Naive thymus-derived CD8-positive, alpha-beta T cell (primary cell): ENCODE results near the gene EFNA3. TPM values are rescaled to one million over a fixed set of nuclear protein-coding genes. Genes with fewer than 3 reads are reported as not detected.
A peak's percentile ranks its signal among the peaks of the same experiment; 100 is the strongest.

Experiments used
- ATAC-seq, 2 donors: fragments of 150-1000 bp; cut with Tn5 transposase in 1 of 2; sonication (Bioruptor Pico), chemical (Tn5 transposase) in 1 of 2; 1 replicate in 1 of 2; 2 replicates in 1 of 2; pipeline ENCODE4 v1.10.0; 2021; ENCODE audit warnings: mild to moderate bottlenecking in 2 of 2, moderate library complexity in 2 of 2
- POLR2A ChIA-PET: fragments of 350-600 bp; sonication (Branson Sonifier 250); formaldehyde crosslinking; loops from one replicate; lab custom pipeline; 2021; ENCODE audit warnings: antibody characterized with exemption; lab: Charles Lee
- DNase-seq, 10 donors: peaks; one replicate each; pipeline versions ENCODE4 v3.0.0 to v3.0.0-alpha.2; 2020 to 2022
- H3K27ac Mint-ChIP-seq, 10 donors: one replicate each; pipeline ENCODE4 v1.8.0; 2020 to 2022; ENCODE audit warnings: mild to moderate bottlenecking in 10 of 10, mixed read lengths in 10 of 10, moderate library complexity in 4 of 10, inconsistent platforms in 1 of 10
- H3K27me3 Mint-ChIP-seq, 5 donors: one replicate each; pipeline ENCODE4 v1.8.0; 2021 to 2022; ENCODE audit warnings: mixed read lengths in 5 of 5
- H3K36me3 Mint-ChIP-seq, 3 donors: one replicate each; pipeline ENCODE4 v1.8.0; 2020 to 2022; ENCODE audit warnings: mixed read lengths in 3 of 3, mild to moderate bottlenecking in 2 of 3, inconsistent platforms in 1 of 3
- H3K4me1 Mint-ChIP-seq, 4 donors: one replicate each; pipeline ENCODE4 v1.8.0; 2021 to 2022; ENCODE audit warnings: mixed read lengths in 4 of 4
- H3K4me3 Mint-ChIP-seq, 10 donors: one replicate each; pipeline ENCODE4 v1.8.0; 2020 to 2022; ENCODE audit warnings: mild to moderate bottlenecking in 10 of 10, mixed read lengths in 10 of 10, moderate library complexity in 6 of 10, inconsistent platforms in 1 of 10
- H3K9me3 Mint-ChIP-seq, 9 donors: one replicate each; pipeline ENCODE4 v1.8.0; 2020 to 2022; ENCODE audit warnings: mixed read lengths in 9 of 9, mild to moderate bottlenecking in 3 of 9, inconsistent platforms in 1 of 9, moderate library complexity in 1 of 9
- polyA plus RNA-seq, 3 donors: library from polyadenylated mRNA; unstranded; fragments of 300-500 nt; fragmentation: Illumina TruSeq; gene quantifications; one replicate each; pipeline ENCODE4 v1.2.3, GENCODE V29; 2021
- total RNA-seq, 8 experiments: library from RNA in 2 of 8; stranded (reverse) in 2 of 8; gene quantifications; one replicate each; pipeline ENCODE4 v1.2.3 and lab custom pipeline; 2021 to 2026

EFNA3 gene
- total and polyA plus RNA-seq, 5 experiments from 2014 or later = 0.53 to 1.3 (median 0.88) TPM

DNA sequence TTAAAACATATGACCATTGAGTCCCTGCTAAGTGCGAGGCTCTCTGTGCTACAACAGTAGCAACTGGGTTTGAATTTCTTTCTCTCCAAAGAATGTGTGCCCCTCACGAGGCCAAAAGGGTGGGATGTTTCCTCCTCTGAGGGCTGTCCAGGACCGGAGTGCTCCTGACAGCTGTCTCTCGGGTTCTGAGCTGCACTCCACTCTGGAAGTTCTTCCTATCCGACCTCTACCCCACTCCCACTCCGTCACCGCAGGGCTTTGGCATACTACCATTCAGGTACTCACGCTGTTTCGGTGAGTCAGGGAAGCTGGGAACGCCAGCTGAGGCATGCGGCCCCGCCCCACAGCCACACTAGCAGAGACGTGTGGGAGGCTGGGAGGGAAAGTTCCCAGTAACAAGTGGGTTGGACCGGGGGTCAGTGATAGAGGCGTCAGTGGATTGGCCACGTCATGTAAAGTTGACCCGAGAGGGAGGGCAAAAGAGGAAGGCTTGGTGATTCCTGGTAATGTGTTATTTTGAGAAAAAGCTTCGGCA lies 56.3 kb downstream of the EFNA3 start:
- Mint-ChIP-seq H3K36me3 (peaks cover 0 to 19% (median 0%) of the 10 kb centered on the region in 3 donors), H3K4me3 (peak overlapping the region; percentile 95 to 100 (median 97)), H3K27ac (peak overlapping the region; percentile 97 to 100 (median 99)), H3K4me1 (peaks cover 27 to 51% (median 49%) of the 10 kb centered on the region in 4 donors), H3K9me3 (no peaks in the 10 kb centered on the region), H3K27me3 (peaks cover 0 to 3% (median 0%) of the 10 kb centered on the region in 5 donors)
- DNase-seq (no peak), ATAC-seq (no peak)
- POLR2A ChIA-PET = interaction anchor here (0.5 to 2.4 kb wide), 10 partner anchors 9 to 197 kb away, joined by 3 to 21 read pairs (median 4); partner anchors contain the start of genes CKS1B, KRTCAP2, TRIM46 and ZBTB7B

DNA sequence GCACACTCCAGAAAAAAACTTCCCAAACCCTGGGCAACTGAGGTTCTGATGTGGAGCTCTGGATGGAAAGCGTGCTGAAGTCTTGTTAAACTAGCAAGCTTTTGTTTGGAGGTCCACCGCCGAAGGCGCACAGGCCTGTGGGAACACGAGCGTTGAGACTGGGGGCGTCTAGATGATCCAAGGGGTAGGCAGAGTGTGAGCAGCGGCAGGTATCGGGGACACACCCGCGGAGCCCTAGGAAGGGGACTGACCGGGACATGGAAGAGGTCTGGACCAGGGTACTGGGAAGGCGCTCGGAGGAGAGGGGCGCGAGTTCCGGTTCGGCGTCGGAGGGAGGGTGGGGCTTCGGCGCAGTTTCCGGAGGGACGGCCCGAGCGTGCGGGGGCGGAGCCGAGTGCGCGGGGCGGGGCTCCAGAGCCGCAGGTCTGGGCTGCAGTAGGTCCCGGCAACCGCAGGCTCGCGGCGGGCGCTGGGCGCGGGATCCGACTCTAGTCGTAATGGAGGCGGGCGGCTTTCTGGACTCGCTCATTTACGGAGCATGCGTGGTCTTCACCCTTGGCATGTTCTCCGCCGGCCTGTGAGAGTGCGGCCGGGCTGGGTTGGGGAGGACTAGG lies 56.9 kb downstream of the EFNA3 start, which contains the start of gene SLC50A1:
Gene SLC50A1, plus strand, starts transcription at position 438 of the 614 bp plus-strand sequence. Its CDS starts 60 bp downstream, at position 498.
- DNase-seq (peak; percentile 83 to 93 (median 90)), ATAC-seq (peak; percentile 83 to 84)
- POLR2A ChIA-PET = interaction anchor here (0.5 to 2.4 kb wide), 11 partner anchors 9 to 198 kb away, joined by 3 to 21 read pairs (median 4); partner anchors contain the start of genes CKS1B, KRTCAP2, TRIM46 and ZBTB7B
- Mint-ChIP-seq H3K27ac (peak within 1 kb of the TSS; percentile 97 to 100 (median 99)), H3K36me3 (peaks cover 0 to 19% (median 0%) of the 10 kb centered on the region in 3 donors), H3K4me1 (peaks cover 28 to 52% (median 49%) of the 10 kb centered on the region in 4 donors), H3K9me3 (no peaks in the 10 kb centered on the region), H3K4me3 (peak within 1 kb of the TSS; percentile 95 to 100 (median 97)), H3K27me3 (peaks cover 0 to 2% (median 0%) of the 10 kb centered on the region in 5 donors)

DNA sequence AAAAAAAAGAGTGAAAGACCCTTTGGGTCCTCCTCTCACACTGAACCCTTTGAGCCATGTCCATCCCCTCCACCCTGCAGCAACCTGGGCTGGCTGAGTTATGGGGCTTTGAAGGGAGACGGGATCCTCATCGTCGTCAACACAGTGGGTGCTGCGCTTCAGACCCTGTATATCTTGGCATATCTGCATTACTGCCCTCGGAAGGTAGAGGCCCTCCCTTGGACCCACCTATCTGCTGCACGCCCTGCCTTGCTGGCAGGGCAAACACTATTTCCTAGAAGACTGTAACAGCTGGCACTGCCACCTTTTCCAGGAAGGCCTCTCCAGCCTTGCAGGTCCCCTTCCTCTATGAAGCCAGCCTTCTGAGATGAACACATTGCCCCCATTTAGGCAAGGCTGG lies 58.1 kb downstream of the EFNA3 start:
- DNase-seq = peak in 4 of 10 donors; percentile 18 to 26 (median 25)
- peak; percentile 9 to 24 for ATAC-seq
- Mint-ChIP-seq H3K4me1 (peaks cover 23 to 48% (median 45%) of the 10 kb centered on the region in 4 donors), H3K36me3 (peaks cover 0 to 17% (median 0%) of the 10 kb centered on the region in 3 donors), H3K27me3 (no peaks in the 10 kb centered on the region), H3K27ac (peak overlapping the region; percentile 97 to 100 (median 99)), H3K9me3 (no peaks in the 10 kb centered on the region), H3K4me3 (peak overlapping the region; percentile 95 to 100 (median 97))
- POLR2A ChIA-PET = interaction anchor here (0.6 to 2.5 kb wide), 5 partner anchors 9 to 431 kb away, joined by 3 to 21 read pairs (median 4); partner anchors contain the start of genes EFNA1, KRTCAP2, PYGO2 and TRIM46

Other genes starting within 250 kb of the EFNA3 start
- under 1 TPM in 1 of 2 experiments, not detected in 1; 0.08 TPM for gene KCNN3, start 208.6 kb upstream of the EFNA3 start, total RNA-seq
- gene KCNN3, start 208.6 kb upstream of the EFNA3 start, polyA plus RNA-seq = not detected
- 10 to 100 TPM; 11.7 to 13.5 TPM for gene PMVK, start 142.1 kb upstream of the EFNA3 start, total RNA-seq
- gene PMVK, start 142.1 kb upstream of the EFNA3 start, polyA plus RNA-seq = 10 to 100 TPM; 41.0 to 45.7 (median 45.1) TPM
- gene PBXIP1, start 122.7 kb upstream of the EFNA3 start, total RNA-seq = 100 to 1,000 TPM; 317 to 319 TPM
- 100 to 1,000 TPM; 182 to 239 (median 183) TPM for gene PBXIP1, start 122.7 kb upstream of the EFNA3 start, polyA plus RNA-seq
- 10 to 100 TPM; 55.6 to 57.3 TPM for gene PYGO2, start 117.1 kb upstream of the EFNA3 start, total RNA-seq
- 10 to 100 TPM; 21.5 to 50.8 (median 35.8) TPM for gene PYGO2, start 117.1 kb upstream of the EFNA3 start, polyA plus RNA-seq
- gene SHC1, start 108.1 kb upstream of the EFNA3 start, total RNA-seq = 10 to 100 TPM; 60.7 to 68.5 TPM
- gene SHC1, start 108.1 kb upstream of the EFNA3 start, polyA plus RNA-seq = 10 to 100 TPM; 22.6 to 27.4 (median 24.4) TPM
- 10 to 100 TPM; 11.1 to 11.7 TPM for gene CKS1B, start 104.2 kb upstream of the EFNA3 start, total RNA-seq
- gene CKS1B, start 104.2 kb upstream of the EFNA3 start, polyA plus RNA-seq = 10 to 100 TPM; 58.0 to 66.6 (median 63.0) TPM
- gene FLAD1, start 95.5 kb upstream of the EFNA3 start, total RNA-seq = 10 to 100 TPM; 46.6 to 46.8 TPM
- 10 to 100 TPM; 30.9 to 41.8 (median 31.9) TPM for gene FLAD1, start 95.5 kb upstream of the EFNA3 start, polyA plus RNA-seq
- gene LENEP, start 85.3 kb upstream of the EFNA3 start, total RNA-seq = under 1 TPM; 0.77 to 0.91 TPM
- gene LENEP, start 85.3 kb upstream of the EFNA3 start, polyA plus RNA-seq = not detected
- gene ZBTB7B, start 76.0 kb upstream of the EFNA3 start, total RNA-seq = 10 to 100 TPM; 12.9 to 13.1 TPM
- gene ZBTB7B, start 76.0 kb upstream of the EFNA3 start, polyA plus RNA-seq = under 1 TPM; 0.12 to 0.59 (median 0.46) TPM
- gene DCST2, start 45.1 kb upstream of the EFNA3 start, total RNA-seq = 1 to 10 TPM in 1 of 2 experiments, under 1 TPM in 1; 0.83 to 1.1 TPM
- not detected for gene DCST2, start 45.1 kb upstream of the EFNA3 start, polyA plus RNA-seq
- gene DCST1, start 45.0 kb upstream of the EFNA3 start, total RNA-seq = not detected
- not detected for gene DCST1, start 45.0 kb upstream of the EFNA3 start, polyA plus RNA-seq
- 10 to 100 TPM; 21.1 to 21.9 TPM for gene ADAM15, start 27.5 kb upstream of the EFNA3 start, total RNA-seq
- gene ADAM15, start 27.5 kb upstream of the EFNA3 start, polyA plus RNA-seq = 1 to 10 TPM; 2.8 to 4.5 (median 3.1) TPM
- 1 to 10 TPM; 4.6 to 5.3 TPM for gene EFNA4, start 15.1 kb upstream of the EFNA3 start, total RNA-seq
- 1 to 10 TPM; 1.0 to 2.6 (median 1.1) TPM for gene EFNA4, start 15.1 kb upstream of the EFNA3 start, polyA plus RNA-seq
- 1 to 10 TPM; 8.5 to 8.6 TPM for gene EFNA1, start 49.0 kb downstream of the EFNA3 start, total RNA-seq
- 10 to 100 TPM in 1 of 3 donors, 1 to 10 TPM in 2; 2.9 to 12.0 (median 7.7) TPM for gene EFNA1, start 49.0 kb downstream of the EFNA3 start, polyA plus RNA-seq
- gene SLC50A1, start 57.0 kb downstream of the EFNA3 start, total RNA-seq = 10 to 100 TPM; 26.7 to 26.9 TPM
- gene SLC50A1, start 57.0 kb downstream of the EFNA3 start, polyA plus RNA-seq = 10 to 100 TPM; 50.3 to 72.7 (median 62.3) TPM
- 10 to 100 TPM; 45.2 to 59.8 TPM for gene DPM3, start 61.7 kb downstream of the EFNA3 start, total RNA-seq
- 100 to 1,000 TPM; 103 to 159 (median 159) TPM for gene DPM3, start 61.7 kb downstream of the EFNA3 start, polyA plus RNA-seq
- gene KRTCAP2, start 94.5 kb downstream of the EFNA3 start, total RNA-seq = 100 to 1,000 TPM; 148 to 152 TPM
- gene KRTCAP2, start 94.5 kb downstream of the EFNA3 start, polyA plus RNA-seq = 100 to 1,000 TPM; 453 to 495 (median 490) TPM
- gene TRIM46, start 95.0 kb downstream of the EFNA3 start, total RNA-seq = 1 to 10 TPM; 4.0 to 4.1 TPM
- under 1 TPM; 0.40 to 0.92 (median 0.60) TPM for gene TRIM46, start 95.0 kb downstream of the EFNA3 start, polyA plus RNA-seq
- gene THBS3, start 129.1 kb downstream of the EFNA3 start, total RNA-seq = 10 to 100 TPM; 36.8 to 37.9 TPM
- 1 to 10 TPM; 1.2 to 3.8 (median 3.0) TPM for gene THBS3, start 129.1 kb downstream of the EFNA3 start, polyA plus RNA-seq
- gene MTX1, start 129.9 kb downstream of the EFNA3 start, total RNA-seq = 10 to 100 TPM; 26.9 to 27.1 TPM
- gene MTX1, start 129.9 kb downstream of the EFNA3 start, polyA plus RNA-seq = 10 to 100 TPM; 45.8 to 50.7 (median 48.5) TPM
- gene ENTREP3, start 176.6 kb downstream of the EFNA3 start, total RNA-seq = 10 to 100 TPM; 10.7 to 13.5 TPM
- gene ENTREP3, start 176.6 kb downstream of the EFNA3 start, polyA plus RNA-seq = 1 to 10 TPM; 1.8 to 2.5 (median 2.3) TPM
- gene SCAMP3, start 183.5 kb downstream of the EFNA3 start, total RNA-seq = 100 to 1,000 TPM in 1 of 2 experiments, 10 to 100 TPM in 1; 93.3 to 105 TPM
- 100 to 1,000 TPM; 124 to 189 (median 138) TPM for gene SCAMP3, start 183.5 kb downstream of the EFNA3 start, polyA plus RNA-seq
- 100 to 1,000 TPM; 115 to 134 TPM for gene CLK2, start 194.7 kb downstream of the EFNA3 start, total RNA-seq
- 10 to 100 TPM; 11.3 to 22.6 (median 12.9) TPM for gene CLK2, start 194.7 kb downstream of the EFNA3 start, polyA plus RNA-seq
- gene HCN3, start 198.6 kb downstream of the EFNA3 start, total RNA-seq = 1 to 10 TPM; 3.9 to 4.1 TPM
- under 1 TPM in 2 of 3 donors, not detected in 1; 0.20 to 0.51 TPM for gene HCN3, start 198.6 kb downstream of the EFNA3 start, polyA plus RNA-seq
- not detected for gene PKLR, start 222.6 kb downstream of the EFNA3 start, total RNA-seq
- not detected for gene PKLR, start 222.6 kb downstream of the EFNA3 start, polyA plus RNA-seq
- 10 to 100 TPM; 78.9 to 87.1 TPM for gene FDPS, start 230.0 kb downstream of the EFNA3 start, total RNA-seq
- gene FDPS, start 230.0 kb downstream of the EFNA3 start, polyA plus RNA-seq = 100 to 1,000 TPM in 2 of 3 donors, 10 to 100 TPM in 1; 97.2 to 120 (median 105) TPM
- 10 to 100 TPM; 16.1 to 16.3 TPM for gene RUSC1, start 242.1 kb downstream of the EFNA3 start, total RNA-seq
- 1 to 10 TPM; 4.4 to 7.9 (median 7.5) TPM for gene RUSC1, start 242.1 kb downstream of the EFNA3 start, polyA plus RNA-seq